Measurements from ENCODE around the gene FRY. TPM values are rescaled to one million over a fixed set of nuclear protein-coding genes. Genes with fewer than 3 reads are reported as not detected.

Gene FRY
- total RNA-seq, 4 donors from 2014 or later = 6.7 to 106 (median 14.1) TPM

- TF ChIP-seq POLR2A (IDR thresholded peaks at IDR 0.05) = no peak
- TF ChIP-seq, protein P1, sequence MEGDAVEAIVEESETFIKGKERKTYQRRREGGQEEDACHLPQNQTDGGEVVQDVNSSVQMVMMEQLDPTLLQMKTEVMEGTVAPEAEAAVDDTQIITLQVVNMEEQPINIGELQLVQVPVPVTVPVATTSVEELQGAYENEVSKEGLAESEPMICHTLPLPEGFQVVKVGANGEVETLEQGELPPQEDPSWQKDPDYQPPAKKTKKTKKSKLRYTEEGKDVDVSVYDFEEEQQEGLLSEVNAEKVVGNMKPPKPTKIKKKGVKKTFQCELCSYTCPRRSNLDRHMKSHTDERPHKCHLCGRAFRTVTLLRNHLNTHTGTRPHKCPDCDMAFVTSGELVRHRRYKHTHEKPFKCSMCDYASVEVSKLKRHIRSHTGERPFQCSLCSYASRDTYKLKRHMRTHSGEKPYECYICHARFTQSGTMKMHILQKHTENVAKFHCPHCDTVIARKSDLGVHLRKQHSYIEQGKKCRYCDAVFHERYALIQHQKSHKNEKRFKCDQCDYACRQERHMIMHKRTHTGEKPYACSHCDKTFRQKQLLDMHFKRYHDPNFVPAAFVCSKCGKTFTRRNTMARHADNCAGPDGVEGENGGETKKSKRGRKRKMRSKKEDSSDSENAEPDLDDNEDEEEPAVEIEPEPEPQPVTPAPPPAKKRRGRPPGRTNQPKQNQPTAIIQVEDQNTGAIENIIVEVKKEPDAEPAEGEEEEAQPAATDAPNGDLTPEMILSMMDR (IDR thresholded peaks at IDR 0.05) = no peak
These were observed 265.6 kb downstream of the FRY start for GRCh38 chr13:32297206-32297605.

DNA sequence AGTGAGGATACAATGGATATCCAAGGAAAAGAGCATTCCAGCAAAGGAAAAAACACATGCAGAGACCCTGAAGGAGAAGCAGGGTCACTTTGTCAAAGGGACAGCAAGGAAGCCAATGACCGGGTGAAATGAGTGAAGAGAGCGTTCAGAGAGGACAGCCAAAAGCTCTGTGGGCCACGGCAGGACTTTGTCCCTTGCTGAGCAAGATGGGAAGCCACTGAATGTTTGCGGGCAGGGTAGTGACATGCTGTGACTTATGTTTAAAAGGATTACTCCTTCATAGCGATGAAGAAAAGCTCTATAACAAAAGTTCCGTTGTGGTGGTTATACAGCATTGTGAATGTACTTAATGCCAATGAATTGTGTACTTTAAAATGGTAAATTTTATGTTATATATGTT, 267.1 kb downstream of the FRY start:
- no peaks in the 10 kb centered on the region for H3K36me3 ChIP-seq
- TF ChIP-seq, protein P1 (IDR thresholded peaks at IDR 0.05) = no peak
- TF ChIP-seq POLR2A (IDR thresholded peaks at IDR 0.05) = no peak
- H3K27me3 ChIP-seq = no peaks in the 10 kb centered on the region
- H3K4me3 ChIP-seq = no peak overlapping the region
- H3K4me1 ChIP-seq = no peaks in the 10 kb centered on the region
- DNase-seq = no peak
- no peaks in the 10 kb centered on the region for H3K9me3 ChIP-seq
- no peak overlapping the region for H3K27ac ChIP-seq

More at GRCh38 chr13:32297206-32297605, 265.6 kb downstream of the FRY start:
- no peaks in the 10 kb centered on the region for H3K27me3 ChIP-seq
- no peak overlapping the region for H3K27ac ChIP-seq
- no peaks in the 10 kb centered on the region for H3K4me1 ChIP-seq
- no peaks in the 10 kb centered on the region for H3K9me3 ChIP-seq
- no peak for DNase-seq
- no peak overlapping the region for H3K4me3 ChIP-seq
- H3K36me3 ChIP-seq = no peaks in the 10 kb centered on the region

DNA sequence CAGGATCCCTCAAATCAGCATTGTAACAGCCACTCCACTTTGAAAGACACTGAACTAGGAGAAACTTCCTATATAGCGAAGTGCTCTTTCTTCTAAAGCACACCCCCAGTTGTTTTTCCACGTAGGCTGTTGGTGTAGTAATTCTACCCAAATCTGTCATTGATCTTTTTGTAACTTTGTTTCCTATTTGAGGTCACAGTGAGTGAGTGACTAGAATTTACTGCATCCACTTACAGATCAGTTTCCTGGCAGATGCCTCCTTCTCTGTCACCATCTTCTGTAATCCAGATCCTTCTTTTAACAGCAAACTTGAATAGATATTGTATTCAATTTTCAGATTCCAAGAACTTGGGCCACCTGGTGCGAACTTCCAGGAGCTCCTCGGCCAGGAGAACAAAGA, 268.3 kb downstream of the FRY start:
- Histone ChIP-seq H3K9me3 (no peaks in the 10 kb centered on the region), H3K36me3 (no peaks in the 10 kb centered on the region), H3K4me3 (no peak overlapping the region), H3K27ac (no peak overlapping the region), H3K27me3 (no peaks in the 10 kb centered on the region), H3K4me1 (no peaks in the 10 kb centered on the region)
- TF ChIP-seq, protein P1 (IDR thresholded peaks at IDR 0.05) = no peak
- TF ChIP-seq POLR2A (IDR thresholded peaks at IDR 0.05) = no peak
- no peak for DNase-seq

- no peaks in the 10 kb centered on the region for H3K9me3 ChIP-seq
These were observed 268.8 kb downstream of the FRY start for GRCh38 chr13:32300406-32300805.

DNA sequence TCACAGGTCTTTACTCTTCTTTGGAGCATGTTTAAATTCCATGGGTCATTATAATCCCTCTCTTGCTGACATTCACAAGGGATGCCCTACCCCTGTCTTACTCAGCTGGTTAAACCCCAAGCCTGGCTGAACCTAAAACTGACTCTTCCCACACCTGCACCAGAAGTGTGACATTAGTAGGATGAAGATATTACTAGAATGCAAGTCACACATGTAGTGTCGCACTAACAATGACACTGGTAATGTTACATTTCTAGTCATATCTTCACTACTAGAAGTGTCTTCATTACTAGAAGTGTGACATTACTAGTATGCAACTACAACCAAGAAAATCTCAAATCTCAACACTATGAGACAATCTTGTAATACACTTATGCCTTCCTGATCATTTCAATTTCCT, 269.3 kb downstream of the FRY start:
- no peaks in the 10 kb centered on the region for H3K36me3 ChIP-seq
- TF ChIP-seq, protein P1 (IDR thresholded peaks at IDR 0.05) = no peak
- no peak for TF ChIP-seq POLR2A (IDR thresholded peaks at IDR 0.05)
- DNase-seq = no peak

More at GRCh38 chr13:32300406-32300805, 268.8 kb downstream of the FRY start:
- DNase-seq = no peak
- Histone ChIP-seq H3K27me3 (no peaks in the 10 kb centered on the region), H3K36me3 (no peaks in the 10 kb centered on the region), H3K27ac (no peak overlapping the region), H3K4me1 (no peaks in the 10 kb centered on the region), H3K4me3 (no peak overlapping the region)
- no peak for TF ChIP-seq POLR2A (IDR thresholded peaks at IDR 0.05)
- TF ChIP-seq, protein P1 (IDR thresholded peaks at IDR 0.05) = no peak

GRCh38 chr13:32302461-32302860, 270.9 kb downstream of the FRY start:
- H3K36me3 ChIP-seq = no peaks in the 10 kb centered on the region
- no peak for TF ChIP-seq POLR2A (IDR thresholded peaks at IDR 0.05)
- TF ChIP-seq, protein P1 (IDR thresholded peaks at IDR 0.05) = no peak
- H3K9me3 ChIP-seq = no peaks in the 10 kb centered on the region
- H3K27me3 ChIP-seq = no peaks in the 10 kb centered on the region
- H3K27ac ChIP-seq = no peak overlapping the region
- H3K4me3 ChIP-seq = no peak overlapping the region
- H3K4me1 ChIP-seq = no peaks in the 10 kb centered on the region
- DNase-seq = no peak

More for the DNA sequence above, 269.3 kb downstream of the FRY start:
- no peaks in the 10 kb centered on the region for H3K27me3 ChIP-seq
- no peak overlapping the region for H3K27ac ChIP-seq
- no peaks in the 10 kb centered on the region for H3K4me1 ChIP-seq
- no peak overlapping the region for H3K4me3 ChIP-seq
- no peaks in the 10 kb centered on the region for H3K9me3 ChIP-seq

Measured in Peyer's patch (tissue), 4 donors.